SK-N-SH (cell line): Measurements from ENCODE around the gene IGSF3.
"Not testable (repeated sequence)": the region's sequence is repeated elsewhere in the genome, so short reads cannot be mapped to it uniquely, and the experiment has no call there.

Source experiments
- CHD2 ChIP-seq: fragments of 150-350 bp; IDR thresholded peaks from 2 replicates; pipeline ENCODE4 v1.6.1; 2018; ENCODE audit warnings: low read length; ENCODE audit not compliant: partially characterized antibody
- RCOR1 ChIP-seq: fragments of 150-350 bp; IDR thresholded peaks from 2 replicates; pipeline ENCODE4 v1.6.1; 2017; ENCODE audit warnings: antibody characterized with exemption, low read length
- ZBTB33 ChIP-seq: IDR thresholded peaks from 2 replicates; pipeline ENCODE4 v1.4.0; 2012; ENCODE audit warnings: low read depth, borderline replicate concordance

DNA sequence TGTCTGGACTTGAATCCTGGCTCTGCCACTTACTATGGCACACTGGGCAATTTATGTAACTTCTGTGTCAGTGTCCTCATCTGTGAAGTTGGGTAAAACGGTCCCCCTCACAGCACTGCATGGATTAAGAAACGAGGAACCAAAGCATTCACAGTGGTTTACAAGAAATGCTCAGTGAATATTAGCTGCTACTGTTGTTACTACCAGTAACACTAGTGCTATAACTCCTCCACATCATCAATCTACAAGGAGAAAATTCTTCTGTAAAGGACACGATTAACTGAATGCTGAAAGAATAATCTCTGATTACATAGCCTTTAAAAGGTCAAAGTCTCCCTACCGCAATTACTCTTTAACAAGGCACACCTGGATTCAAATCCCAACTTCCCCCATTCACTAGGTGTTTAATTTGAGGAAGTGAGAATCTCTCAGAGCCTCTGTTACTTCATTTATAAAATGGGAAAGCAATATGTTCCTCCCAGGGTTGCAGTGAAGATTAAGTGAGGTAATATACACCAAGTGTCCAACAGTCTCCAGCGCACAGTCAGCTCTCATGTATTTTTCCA lies 70.7 kb downstream of the IGSF3 start:
- not testable (repeated sequence) for TF ChIP-seq CHD2, RCOR1, ZBTB33
